HG03521 (cell line): Measurements from ENCODE around the gene TECPR2.
"Not testable (repeated sequence)": the region's sequence is repeated elsewhere in the genome, so short reads cannot be mapped to it uniquely, and the experiment has no call there.

Source experiments
- ATAC-seq: cut with Tn5 transposase; IDR thresholded peaks from one replicate; pipeline ENCODE4 v1.9.1; 2021; ENCODE audit warnings: mild to moderate bottlenecking, moderate library complexity; ENCODE audit not compliant: unreplicated experiment

TECPR2 gene

GRCh38 chr14:102330806-102331205 is 31.9 kb upstream of the TECPR2 start:
- ATAC-seq = no peak

GRCh38 chr14:102333390-102333789 is 29.4 kb upstream of the TECPR2 start:
- no peak for ATAC-seq

- ATAC-seq = no peak
Observed at GRCh38 chr14:102333795-102334705, 28.7 kb upstream of the TECPR2 start.

GRCh38 chr14:102335163-102335562 is 27.6 kb upstream of the TECPR2 start:
- no peak for ATAC-seq

- no peak for ATAC-seq
Observed at GRCh38 chr14:102338724-102339123, 24.0 kb upstream of the TECPR2 start.

GRCh38 chr14:102341566-102341965 is 21.2 kb upstream of the TECPR2 start:
- no peak for ATAC-seq

GRCh38 chr14:102342238-102342637 is 20.5 kb upstream of the TECPR2 start:
- ATAC-seq = no peak

GRCh38 chr14:102344084-102344483 is 18.7 kb upstream of the TECPR2 start:
- ATAC-seq = no peak

- no peak for ATAC-seq
Observed at GRCh38 chr14:102344485-102344884, 18.3 kb upstream of the TECPR2 start.

GRCh38 chr14:102345232-102345631 is 17.5 kb upstream of the TECPR2 start:
- ATAC-seq = no peak

- no peak for ATAC-seq
Observed at GRCh38 chr14:102346645-102347044, 16.1 kb upstream of the TECPR2 start.

GRCh38 chr14:102348376-102348775 is 14.4 kb upstream of the TECPR2 start:
- no peak for ATAC-seq

- ATAC-seq = no peak
Observed at GRCh38 chr14:102351023-102351422, 11.7 kb upstream of the TECPR2 start.

- ATAC-seq = not testable (repeated sequence)
Observed at GRCh38 chr14:102351593-102351992, 11.1 kb upstream of the TECPR2 start.

GRCh38 chr14:102352213-102352612 is 10.5 kb upstream of the TECPR2 start:
- ATAC-seq = no peak

- no peak for ATAC-seq
Observed at GRCh38 chr14:102353126-102353619, 9.6 kb upstream of the TECPR2 start.

GRCh38 chr14:102356280-102356679 is 6.5 kb upstream of the TECPR2 start:
- no peak for ATAC-seq

GRCh38 chr14:102359341-102359740 is 3.4 kb upstream of the TECPR2 start:
- ATAC-seq = no peak

- ATAC-seq = no peak
Observed at GRCh38 chr14:102360388-102360787, 2.4 kb upstream of the TECPR2 start.

- ATAC-seq = no peak
Observed at GRCh38 chr14:102362084-102362483, 657 bp upstream of the TECPR2 start.

GRCh38 chr14:102363182-102363943 is 622 bp downstream of the TECPR2 start:
- ATAC-seq = peak; percentile 12

GRCh38 chr14:102370305-102370809 is 7.6 kb downstream of the TECPR2 start:
- no peak for ATAC-seq
